ENCODE data around the gene UROD. TPM values are rescaled to one million over a fixed set of nuclear protein-coding genes. Genes with fewer than 3 reads are reported as not detected.

Gene UROD
- total RNA-seq (100 to 1,000 TPM; 127 to 187 TPM), polyA plus RNA-seq (ENCODE audit: insufficient read depth, low read depth, low replicate concordance) (111 TPM)
- long read RNA-seq, donor 1, transcript UROD-201 (10 exons, 1,300 nt), result minor isoform, 51 of 158 reads
- long read RNA-seq, donor 1, transcript UROD-210 (2 exons, 524 nt), result major isoform, 58 of 158 reads
- long read RNA-seq, donor 1, transcript UROD-212 (4 exons, 934 nt), result minor isoform, 5 of 158 reads
- long read RNA-seq, donor 1, partial matches to known transcripts, result 31 of 158 reads
- long read RNA-seq, donor 1, other reads (novel, unspliced or antisense), result 7 of 158 reads
- long read RNA-seq, donor 2, transcript UROD-201 (10 exons, 1,300 nt), result minor isoform, 28 of 77 reads
- long read RNA-seq, donor 2, transcript UROD-210 (2 exons, 524 nt), result major isoform, 38 of 77 reads
- long read RNA-seq, donor 2, partial matches to known transcripts, result 5 of 77 reads
- long read RNA-seq, donor 2, other reads (novel, unspliced or antisense), result 0 of 77 reads

DNA sequence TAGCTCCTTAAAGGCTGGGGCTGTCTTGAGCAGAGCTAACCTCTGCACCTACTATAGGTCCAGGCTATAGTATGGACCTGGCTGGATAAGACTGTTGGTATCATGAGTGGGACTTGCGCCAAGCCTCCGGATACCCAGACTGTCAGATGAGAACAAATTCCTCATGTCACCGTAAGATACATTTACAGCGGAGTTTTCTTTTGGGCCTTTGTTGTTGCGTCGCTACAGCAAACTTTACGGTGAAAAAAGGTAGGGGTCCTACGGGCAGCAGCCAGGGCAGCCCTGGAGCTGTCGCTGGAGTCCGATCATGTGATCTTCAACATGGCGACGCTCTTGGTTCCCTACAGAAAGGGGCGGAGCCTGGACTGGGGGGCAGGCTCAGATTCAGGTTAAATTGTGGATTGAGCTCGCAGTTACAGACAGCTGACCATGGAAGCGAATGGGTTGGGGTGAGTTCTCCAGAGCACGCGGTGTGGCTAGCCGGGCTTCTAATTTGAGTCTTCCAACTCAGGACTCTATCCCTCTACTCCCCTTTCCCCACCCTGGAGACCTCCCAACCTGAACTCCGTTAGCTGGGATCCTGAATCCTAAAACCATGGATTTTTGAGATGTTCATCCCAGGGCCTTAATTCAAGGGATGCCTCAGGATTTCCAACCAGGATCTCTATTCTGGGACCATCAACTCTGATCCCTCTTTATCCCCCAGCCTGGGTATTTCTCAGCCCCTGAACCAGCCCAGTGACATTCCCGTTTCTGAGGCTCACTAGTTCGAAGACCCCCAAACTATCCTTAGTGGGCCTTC lies at the start of gene UROD:
Gene UROD, plus strand, starts transcription at position 418 of the 802 bp plus-strand sequence. Its CDS starts 12 bp downstream, at position 430.
- no peaks in the 10 kb centered on the region for H3K36me3 ChIP-seq (ENCODE audit: low read depth, missing control alignments)
- intact Hi-C loops (cut with DNase I; ENCODE audit: low total_unique reads), result loop anchor here (5.0 to 10.0 kb wide), 3 partner anchors 177 to 493 kb away; partner anchors contain the start of genes CCDC163 and MMACHC
- 0 to 1% methylated on average over 21 of the region's 21 CpGs for WGBS, 2 donors
- H3K27me3 ChIP-seq, result no peaks in the 10 kb centered on the region
- H3K27ac ChIP-seq, result peak within 1 kb of the TSS; percentile 62 to 69
- H3K4me1 ChIP-seq, result peaks cover 34% of the 10 kb centered on the region
- no peaks in the 10 kb centered on the region for H3K9me3 ChIP-seq
- TF ChIP-seq, protein P1, sequence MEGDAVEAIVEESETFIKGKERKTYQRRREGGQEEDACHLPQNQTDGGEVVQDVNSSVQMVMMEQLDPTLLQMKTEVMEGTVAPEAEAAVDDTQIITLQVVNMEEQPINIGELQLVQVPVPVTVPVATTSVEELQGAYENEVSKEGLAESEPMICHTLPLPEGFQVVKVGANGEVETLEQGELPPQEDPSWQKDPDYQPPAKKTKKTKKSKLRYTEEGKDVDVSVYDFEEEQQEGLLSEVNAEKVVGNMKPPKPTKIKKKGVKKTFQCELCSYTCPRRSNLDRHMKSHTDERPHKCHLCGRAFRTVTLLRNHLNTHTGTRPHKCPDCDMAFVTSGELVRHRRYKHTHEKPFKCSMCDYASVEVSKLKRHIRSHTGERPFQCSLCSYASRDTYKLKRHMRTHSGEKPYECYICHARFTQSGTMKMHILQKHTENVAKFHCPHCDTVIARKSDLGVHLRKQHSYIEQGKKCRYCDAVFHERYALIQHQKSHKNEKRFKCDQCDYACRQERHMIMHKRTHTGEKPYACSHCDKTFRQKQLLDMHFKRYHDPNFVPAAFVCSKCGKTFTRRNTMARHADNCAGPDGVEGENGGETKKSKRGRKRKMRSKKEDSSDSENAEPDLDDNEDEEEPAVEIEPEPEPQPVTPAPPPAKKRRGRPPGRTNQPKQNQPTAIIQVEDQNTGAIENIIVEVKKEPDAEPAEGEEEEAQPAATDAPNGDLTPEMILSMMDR (IDR thresholded peaks at IDR 0.05), result no peak
- TF ChIP-seq POLR2A (IDR thresholded peaks at IDR 0.05), result no peak
- peak within 1 kb of the TSS; percentile 93 to 97 for H3K4me3 ChIP-seq
- DNase-seq, result peak; percentile 98

GRCh38 chr1:44962729-44963128 lies 49.3 kb upstream of the UROD start:
- TF ChIP-seq POLR2A (IDR thresholded peaks at IDR 0.05), result no peak
- TF ChIP-seq, protein P1 (IDR thresholded peaks at IDR 0.05), result no peak
- intact Hi-C loops (cut with DNase I; ENCODE audit: low total_unique reads), result no loop called here
- H3K36me3 ChIP-seq (ENCODE audit: low read depth, missing control alignments), result no peaks in the 10 kb centered on the region

DNA sequence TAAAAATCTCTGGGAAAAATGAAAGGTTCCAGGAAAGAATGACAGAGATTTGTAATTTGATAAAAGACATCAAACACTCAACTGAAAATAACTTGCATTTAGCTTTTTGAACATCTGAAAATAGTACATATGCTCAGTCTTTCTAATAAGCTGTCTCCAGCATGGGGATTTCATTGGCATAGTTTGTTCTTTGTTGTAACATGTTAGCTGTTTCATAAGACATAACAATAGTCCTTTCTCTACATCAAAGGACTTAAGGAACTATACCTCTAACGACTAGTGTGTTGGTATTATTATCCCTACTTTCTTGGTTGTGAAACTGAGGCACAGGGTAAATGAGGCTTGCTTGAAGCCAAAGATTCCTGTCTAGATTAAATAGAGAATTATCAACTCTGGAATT lies 47.7 kb upstream of the UROD start:
- Histone ChIP-seq H3K4me3 (no peak overlapping the region), H3K9me3 (no peaks in the 10 kb centered on the region), H3K36me3 (ENCODE audit: low read depth, missing control alignments) (no peaks in the 10 kb centered on the region), H3K4me1 (no peaks in the 10 kb centered on the region), H3K27ac (no peak overlapping the region), H3K27me3 (no peaks in the 10 kb centered on the region)
- DNase-seq, result no peak
- TF ChIP-seq POLR2A (IDR thresholded peaks at IDR 0.05), result no peak
- TF ChIP-seq, protein P1 (IDR thresholded peaks at IDR 0.05), result no peak
- intact Hi-C loops (cut with DNase I; ENCODE audit: low total_unique reads), result no loop called here
- 70 to 72% methylated on average over 1 of the region's 1 CpG for WGBS, 2 donors

More at GRCh38 chr1:44962729-44963128, 49.3 kb upstream of the UROD start:
- no peak for DNase-seq
- H3K27me3 ChIP-seq, result no peaks in the 10 kb centered on the region
- WGBS, 2 donors, result 95 to 100% methylated on average over 3 of the region's 3 CpGs
- H3K4me3 ChIP-seq, result no peak overlapping the region
- no peaks in the 10 kb centered on the region for H3K4me1 ChIP-seq
- H3K27ac ChIP-seq, result no peak overlapping the region
- H3K9me3 ChIP-seq, result no peaks in the 10 kb centered on the region

- Histone ChIP-seq H3K4me3 (no peak overlapping the region), H3K27ac (no peak overlapping the region), H3K27me3 (no peaks in the 10 kb centered on the region), H3K36me3 (ENCODE audit: low read depth, missing control alignments) (no peaks in the 10 kb centered on the region), H3K4me1 (no peaks in the 10 kb centered on the region), H3K9me3 (no peaks in the 10 kb centered on the region)
- intact Hi-C loops (cut with DNase I; ENCODE audit: low total_unique reads), result no loop called here
- TF ChIP-seq, protein P1 (IDR thresholded peaks at IDR 0.05), result no peak
- TF ChIP-seq POLR2A (IDR thresholded peaks at IDR 0.05), result no peak
- no peak for DNase-seq
- WGBS, 2 donors, result 66 to 72% methylated on average over 4 of the region's 4 CpGs
Measured at GRCh38 chr1:44970317-44970716, 41.7 kb upstream of the UROD start.
